DMS153 treated with DMSO at 0.1 percent for 48 hours (cell line): ENCODE results near the gene FIBCD1.
A peak's percentile ranks its signal among the peaks of the same experiment; 100 is the strongest.

Experiments
- DNase-seq: peaks from one replicate; lab custom pipeline; 2025; ENCODE audit not compliant: unreplicated experiment; lab: John Stamatoyannopoulos, UW

The FIBCD1 gene

GRCh38 chr9:130884111-130884531, 54.9 kb downstream of the FIBCD1 start:
- no peak for DNase-seq

GRCh38 chr9:130883479-130883878, 55.6 kb downstream of the FIBCD1 start:
- DNase-seq: no peak

- DNase-seq: no peak
Observed at GRCh38 chr9:130882696-130883225, 56.3 kb downstream of the FIBCD1 start.

- no peak for DNase-seq
Observed at GRCh38 chr9:130881516-130881915, 57.5 kb downstream of the FIBCD1 start.

GRCh38 chr9:130880599-130881220, 58.3 kb downstream of the FIBCD1 start:
- no peak for DNase-seq

GRCh38 chr9:130879863-130880411, 59.1 kb downstream of the FIBCD1 start:
- DNase-seq: no peak

GRCh38 chr9:130878295-130878694, 60.8 kb downstream of the FIBCD1 start:
- no peak for DNase-seq

GRCh38 chr9:130877300-130877699, 61.7 kb downstream of the FIBCD1 start:
- DNase-seq: no peak

GRCh38 chr9:130874783-130875182, 64.3 kb downstream of the FIBCD1 start:
- no peak for DNase-seq

- no peak for DNase-seq
Observed at GRCh38 chr9:130873966-130874365, 65.1 kb downstream of the FIBCD1 start.

GRCh38 chr9:130872912-130873503, 66.0 kb downstream of the FIBCD1 start:
- no peak for DNase-seq

- DNase-seq: no peak
Observed at GRCh38 chr9:130872508-130872907, 66.5 kb downstream of the FIBCD1 start.

GRCh38 chr9:130872093-130872492, 67.0 kb downstream of the FIBCD1 start:
- DNase-seq: no peak

GRCh38 chr9:130871395-130872062, 67.5 kb downstream of the FIBCD1 start:
- DNase-seq: no peak

GRCh38 chr9:130870491-130871381, 68.3 kb downstream of the FIBCD1 start:
- no peak for DNase-seq

- DNase-seq: peak; percentile 2
Observed at GRCh38 chr9:130869250-130869649, 69.8 kb downstream of the FIBCD1 start.

- DNase-seq: no peak
Observed at GRCh38 chr9:130868230-130868629, 70.8 kb downstream of the FIBCD1 start.

- no peak for DNase-seq
Observed at GRCh38 chr9:130867556-130867955, 71.5 kb downstream of the FIBCD1 start.

GRCh38 chr9:130866474-130866965, 72.5 kb downstream of the FIBCD1 start:
- peak; percentile 70 for DNase-seq

GRCh38 chr9:130865921-130866320, 73.1 kb downstream of the FIBCD1 start:
- no peak for DNase-seq

- no peak for DNase-seq
Observed at GRCh38 chr9:130864541-130864940, 74.5 kb downstream of the FIBCD1 start.
